Astrocyte (in vitro differentiated cells and primary cell): ENCODE measurements around the gene CDH1.

Experiments used
- EZH2 ChIP-seq: IDR thresholded peaks from 2 replicates; pipeline ENCODE4 v1.6.1; 2012; ENCODE audit warnings: mild to moderate bottlenecking, low read length, inconsistent platforms; ENCODE audit not compliant: insufficient read depth
- TF ChIP-seq, protein P1 (sequence below): IDR thresholded peaks from 2 replicates; pipeline ENCODE4 v1.5.1; 2011; ENCODE audit warnings: low read depth, mild to moderate bottlenecking, inconsistent platforms, low read length, moderate library complexity; ENCODE audit not compliant: insufficient read depth

DNA sequence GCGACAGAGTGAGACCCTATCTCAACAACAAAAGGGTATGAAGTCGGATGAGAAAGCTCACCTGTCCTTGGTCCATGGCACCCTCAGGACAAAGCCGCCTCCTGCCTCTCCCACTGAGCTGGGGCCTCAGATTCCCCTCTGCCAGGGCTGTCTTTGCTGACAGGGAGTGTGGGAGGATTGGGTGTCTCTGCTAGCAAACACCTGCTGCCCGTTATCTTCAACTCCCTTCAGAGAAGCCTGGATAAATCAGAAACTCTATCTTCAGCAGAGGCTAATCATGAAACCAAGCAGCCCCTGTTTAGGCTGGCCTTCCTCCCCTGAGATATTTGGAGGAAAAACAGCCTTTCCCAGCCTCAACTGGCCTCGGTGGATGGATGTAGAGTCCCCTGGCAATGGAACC is 36.3 kb upstream of the CDH1 start:
- TF ChIP-seq, protein P1, sequence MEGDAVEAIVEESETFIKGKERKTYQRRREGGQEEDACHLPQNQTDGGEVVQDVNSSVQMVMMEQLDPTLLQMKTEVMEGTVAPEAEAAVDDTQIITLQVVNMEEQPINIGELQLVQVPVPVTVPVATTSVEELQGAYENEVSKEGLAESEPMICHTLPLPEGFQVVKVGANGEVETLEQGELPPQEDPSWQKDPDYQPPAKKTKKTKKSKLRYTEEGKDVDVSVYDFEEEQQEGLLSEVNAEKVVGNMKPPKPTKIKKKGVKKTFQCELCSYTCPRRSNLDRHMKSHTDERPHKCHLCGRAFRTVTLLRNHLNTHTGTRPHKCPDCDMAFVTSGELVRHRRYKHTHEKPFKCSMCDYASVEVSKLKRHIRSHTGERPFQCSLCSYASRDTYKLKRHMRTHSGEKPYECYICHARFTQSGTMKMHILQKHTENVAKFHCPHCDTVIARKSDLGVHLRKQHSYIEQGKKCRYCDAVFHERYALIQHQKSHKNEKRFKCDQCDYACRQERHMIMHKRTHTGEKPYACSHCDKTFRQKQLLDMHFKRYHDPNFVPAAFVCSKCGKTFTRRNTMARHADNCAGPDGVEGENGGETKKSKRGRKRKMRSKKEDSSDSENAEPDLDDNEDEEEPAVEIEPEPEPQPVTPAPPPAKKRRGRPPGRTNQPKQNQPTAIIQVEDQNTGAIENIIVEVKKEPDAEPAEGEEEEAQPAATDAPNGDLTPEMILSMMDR: no peak
- no peak for TF ChIP-seq EZH2
